Stimulated activated naive CD8-positive, alpha-beta T cell treated with anti-CD3 and anti-CD28 coated beads, Interleukin-15, Interleukin-2, amounts not matched to agents 100 ng/mL and 50 ng/mL, for 24 hours (primary cell): ENCODE results near the gene SIGLEC11.
"Not testable (repeated sequence)": the region's sequence is repeated elsewhere in the genome, so short reads cannot be mapped to it uniquely, and the experiment has no call there.

Experiments
- H3K27ac Mint-ChIP-seq: one replicate; pipeline ENCODE4 v1.8.0; 2021; ENCODE audit warnings: mild to moderate bottlenecking, mixed read lengths
- H3K27me3 Mint-ChIP-seq: one replicate; pipeline ENCODE4 v1.8.0; 2021; ENCODE audit warnings: mixed read lengths
- H3K36me3 Mint-ChIP-seq: one replicate; pipeline ENCODE4 v1.8.0; 2021; ENCODE audit warnings: low read depth, mixed read lengths
- H3K4me1 Mint-ChIP-seq: one replicate; pipeline ENCODE4 v1.8.0; 2021; ENCODE audit warnings: low read depth, mixed read lengths
- H3K4me3 Mint-ChIP-seq: one replicate; pipeline ENCODE4 v1.8.0; 2021; ENCODE audit warnings: mild to moderate bottlenecking, mixed read lengths
- H3K9me3 Mint-ChIP-seq: one replicate; pipeline ENCODE4 v1.8.0; 2021; ENCODE audit warnings: mixed read lengths

The SIGLEC11 gene

DNA sequence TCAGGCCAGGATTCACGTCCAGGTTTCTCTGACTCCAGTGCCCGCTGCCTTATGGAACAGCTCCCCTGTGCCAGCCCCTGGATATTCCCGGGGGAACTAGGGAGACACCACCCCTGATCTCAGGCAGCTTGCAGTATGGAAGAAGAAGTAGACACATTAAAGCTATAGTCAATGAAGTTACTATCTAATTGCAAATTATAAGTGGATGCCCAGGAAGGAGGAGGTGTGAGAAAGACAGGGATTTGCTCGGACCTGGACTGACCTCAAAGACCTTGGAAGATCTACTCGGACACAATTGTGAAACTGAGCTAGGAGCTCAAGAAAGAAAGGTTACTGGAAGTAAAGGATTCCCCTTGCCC lies 10.4 kb downstream of the SIGLEC11 start:
- H3K4me3 Mint-ChIP-seq = no peak overlapping the region
- peaks cover 23% of the 10 kb centered on the region for H3K27me3 Mint-ChIP-seq
- no peaks in the 10 kb centered on the region for H3K36me3 Mint-ChIP-seq
- no peak overlapping the region for H3K27ac Mint-ChIP-seq
- no peaks in the 10 kb centered on the region for H3K4me1 Mint-ChIP-seq
- H3K9me3 Mint-ChIP-seq = no peaks in the 10 kb centered on the region

GRCh38 chr19:49949742-49950589 lies 11.0 kb downstream of the SIGLEC11 start:
- Mint-ChIP-seq H3K9me3 (peaks cover 4% of the 10 kb centered on the region), H3K36me3 (no peaks in the 10 kb centered on the region), H3K4me1 (no peaks in the 10 kb centered on the region), H3K4me3 (no peak overlapping the region), H3K27me3 (peaks cover 23% of the 10 kb centered on the region), H3K27ac (no peak overlapping the region)

- no peak overlapping the region for H3K4me3 Mint-ChIP-seq
Measured at GRCh38 chr19:49946415-49946814, 14.6 kb downstream of the SIGLEC11 start.

DNA sequence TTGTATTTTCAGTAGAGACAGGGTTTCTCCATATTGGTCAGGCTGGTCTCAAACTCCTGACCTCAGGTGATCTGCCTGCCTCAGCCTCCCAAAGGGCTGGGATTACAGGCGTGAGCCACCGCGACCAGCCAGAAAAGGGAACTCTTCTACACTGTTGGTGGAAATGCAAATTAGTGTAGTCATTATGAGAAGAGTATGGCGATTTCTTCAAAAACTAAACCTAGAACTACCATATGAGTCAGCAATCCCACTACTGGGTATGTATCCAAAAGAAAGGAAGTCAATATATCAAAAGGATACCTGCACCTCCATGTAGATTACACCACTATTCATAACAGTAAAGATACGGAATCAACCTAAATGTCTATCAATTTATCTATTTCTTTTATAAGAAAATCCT lies 16.4 kb downstream of the SIGLEC11 start:
- H3K9me3 Mint-ChIP-seq, H3K4me1 Mint-ChIP-seq, H3K27ac Mint-ChIP-seq, H3K4me3 Mint-ChIP-seq, H3K36me3 Mint-ChIP-seq: not testable (repeated sequence)
- H3K27me3 Mint-ChIP-seq = peaks cover 15% of the 10 kb centered on the region

More at GRCh38 chr19:49946415-49946814, 14.6 kb downstream of the SIGLEC11 start:
- Mint-ChIP-seq H3K36me3 (no peaks in the 10 kb centered on the region), H3K27me3 (peaks cover 20% of the 10 kb centered on the region), H3K9me3 (peaks cover 4% of the 10 kb centered on the region), H3K4me1 (peaks cover 4% of the 10 kb centered on the region), H3K27ac (no peak overlapping the region)

- peaks cover 7% of the 10 kb centered on the region for H3K4me1 Mint-ChIP-seq
- no peak overlapping the region for H3K27ac Mint-ChIP-seq
- no peak overlapping the region for H3K4me3 Mint-ChIP-seq
- H3K9me3 Mint-ChIP-seq = peaks cover 3% of the 10 kb centered on the region
- no peaks in the 10 kb centered on the region for H3K36me3 Mint-ChIP-seq
- peaks cover 15% of the 10 kb centered on the region for H3K27me3 Mint-ChIP-seq
Measured at GRCh38 chr19:49940482-49940791, 20.5 kb downstream of the SIGLEC11 start.

DNA sequence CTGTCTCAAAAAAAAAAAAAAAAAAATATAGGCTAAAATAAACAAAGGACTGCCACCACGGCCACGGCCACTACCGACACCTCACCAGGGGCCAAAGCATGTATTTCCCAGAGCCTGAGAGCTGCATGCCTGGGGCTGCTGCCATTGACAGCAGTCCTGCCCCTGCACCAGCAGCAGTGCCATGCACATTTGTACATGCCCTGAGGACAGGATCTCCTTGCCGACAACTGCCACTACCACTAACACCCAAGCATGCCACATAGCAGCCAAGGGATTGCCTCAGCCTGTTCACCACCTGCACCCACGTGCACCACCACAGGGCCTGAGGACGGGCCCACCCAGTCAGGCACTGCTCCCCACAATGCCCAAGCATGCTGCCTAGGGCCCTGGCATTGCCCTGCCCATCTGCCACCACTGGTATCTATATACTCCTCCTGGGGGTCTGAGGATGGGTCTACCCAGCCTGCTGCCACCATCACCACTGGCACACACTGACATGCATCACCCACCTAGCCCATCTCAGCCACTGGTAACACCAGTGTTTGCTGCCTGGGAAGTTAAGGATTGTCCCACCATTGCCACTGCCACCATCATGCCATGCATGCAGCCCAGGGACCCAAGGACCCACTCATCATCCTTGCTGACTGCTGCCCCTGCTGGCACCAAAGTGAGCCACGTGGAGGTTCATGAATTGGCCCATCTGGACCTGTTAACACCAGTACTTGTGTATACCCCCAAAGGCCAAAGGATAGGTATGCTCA lies 21.1 kb downstream of the SIGLEC11 start:
- Mint-ChIP-seq H3K9me3 (no peaks in the 10 kb centered on the region), H3K4me3 (no peak overlapping the region), H3K36me3 (no peaks in the 10 kb centered on the region), H3K27ac (no peak overlapping the region), H3K27me3 (peaks cover 15% of the 10 kb centered on the region), H3K4me1 (peaks cover 7% of the 10 kb centered on the region)

DNA sequence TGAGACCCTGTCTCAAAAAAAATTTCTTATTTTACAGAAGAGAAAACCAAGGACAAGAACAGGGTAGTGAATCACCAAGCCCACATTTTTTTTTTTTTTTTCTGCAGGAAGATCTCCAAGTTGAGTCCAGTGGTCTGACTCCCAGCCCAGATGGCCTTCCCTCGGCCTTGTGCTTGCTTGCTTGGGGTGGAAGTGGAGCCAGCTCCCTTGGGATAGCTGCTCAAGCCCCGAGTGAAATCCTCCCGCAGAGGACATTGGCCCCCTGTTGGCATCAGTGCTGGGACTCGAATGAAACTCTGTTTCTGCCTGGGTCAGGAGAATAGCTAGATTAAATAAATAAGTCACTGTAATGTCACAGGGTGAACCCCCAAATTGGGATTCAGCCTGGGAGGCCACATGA lies 22.3 kb downstream of the SIGLEC11 start:
- no peak overlapping the region for H3K27ac Mint-ChIP-seq

DNA sequence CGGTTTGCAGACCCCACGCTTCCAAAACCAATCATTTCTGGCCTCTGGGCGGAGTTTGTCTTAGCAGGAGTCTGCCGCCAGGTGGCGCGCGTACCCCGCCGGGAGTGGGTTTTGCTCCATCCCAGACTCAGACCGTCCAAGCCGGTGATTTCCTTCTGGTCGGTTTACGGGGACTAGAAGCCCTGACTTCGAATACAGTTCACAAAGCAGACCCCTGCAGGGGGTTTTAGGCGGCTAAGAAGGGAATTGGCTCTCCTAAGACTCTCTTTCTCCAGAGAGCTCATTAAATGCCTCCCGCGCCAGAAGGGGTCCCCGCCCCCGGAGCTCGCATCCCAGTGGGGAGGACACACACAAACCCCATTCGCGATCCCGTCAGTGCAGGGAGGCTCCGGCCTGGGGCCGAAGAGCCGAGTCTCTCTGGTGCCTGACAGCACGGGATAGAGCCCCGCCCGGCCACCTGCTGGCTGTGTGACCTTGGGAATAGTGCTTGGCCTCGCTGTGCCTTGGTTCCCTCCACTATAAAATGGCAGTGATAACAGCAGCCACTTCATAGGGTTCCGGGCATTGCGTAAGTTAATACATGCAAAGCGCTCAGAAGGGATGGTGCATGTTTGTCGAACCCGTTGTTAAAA lies 23.1 kb downstream of the SIGLEC11 start:
- H3K27me3 Mint-ChIP-seq = peaks cover 5% of the 10 kb centered on the region
- H3K27ac Mint-ChIP-seq = no peak overlapping the region
- peaks cover 13% of the 10 kb centered on the region for H3K4me1 Mint-ChIP-seq
- H3K4me3 Mint-ChIP-seq = no peak overlapping the region
- no peaks in the 10 kb centered on the region for H3K9me3 Mint-ChIP-seq
- H3K36me3 Mint-ChIP-seq = peaks cover 5% of the 10 kb centered on the region

More for the DNA sequence above, 22.3 kb downstream of the SIGLEC11 start:
- H3K9me3 Mint-ChIP-seq = no peaks in the 10 kb centered on the region
- H3K27me3 Mint-ChIP-seq = peaks cover 11% of the 10 kb centered on the region
- no peak overlapping the region for H3K4me3 Mint-ChIP-seq
- H3K4me1 Mint-ChIP-seq = peaks cover 5% of the 10 kb centered on the region
- H3K36me3 Mint-ChIP-seq = no peaks in the 10 kb centered on the region

- Mint-ChIP-seq H3K27me3 (no peaks in the 10 kb centered on the region), H3K4me1 (peaks cover 24% of the 10 kb centered on the region), H3K9me3 (peaks cover 4% of the 10 kb centered on the region), H3K36me3 (peaks cover 12% of the 10 kb centered on the region), H3K4me3 (no peak overlapping the region), H3K27ac (no peak overlapping the region)
Measured at GRCh38 chr19:49936549-49936948, 24.4 kb downstream of the SIGLEC11 start.

DNA sequence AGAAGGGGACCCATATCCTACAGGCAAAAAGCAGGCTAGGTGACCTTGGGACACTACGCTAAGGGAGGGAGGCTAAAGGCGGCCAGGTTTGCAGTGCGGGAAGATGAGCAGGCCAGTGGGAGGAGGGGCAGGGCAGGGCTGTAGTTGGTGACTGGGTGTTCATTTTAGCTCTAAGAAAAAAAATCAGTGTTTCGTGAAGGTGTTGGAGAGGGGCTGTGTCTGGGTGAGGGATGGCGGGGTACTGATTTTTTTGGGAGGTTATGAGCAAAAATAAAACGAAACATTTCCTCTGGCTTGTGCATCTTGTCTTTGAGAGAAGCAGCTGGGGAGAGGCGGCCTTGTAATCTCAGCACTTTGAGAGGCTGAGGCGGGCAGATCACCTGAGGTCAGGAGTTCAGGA lies 27.3 kb downstream of the SIGLEC11 start:
- Mint-ChIP-seq H3K27me3 (no peaks in the 10 kb centered on the region), H3K4me1 (peaks cover 49% of the 10 kb centered on the region), H3K4me3 (no peak overlapping the region), H3K27ac (no peak overlapping the region), H3K9me3 (peaks cover 4% of the 10 kb centered on the region), H3K36me3 (peaks cover 33% of the 10 kb centered on the region)

- H3K27ac Mint-ChIP-seq = no peak overlapping the region
- peaks cover 56% of the 10 kb centered on the region for H3K4me1 Mint-ChIP-seq
- H3K27me3 Mint-ChIP-seq = no peaks in the 10 kb centered on the region
- H3K9me3 Mint-ChIP-seq = peaks cover 4% of the 10 kb centered on the region
- H3K4me3 Mint-ChIP-seq = peak overlapping the region; percentile 13
- H3K36me3 Mint-ChIP-seq = peaks cover 41% of the 10 kb centered on the region
Measured at GRCh38 chr19:49932731-49933131, 28.2 kb downstream of the SIGLEC11 start.

DNA sequence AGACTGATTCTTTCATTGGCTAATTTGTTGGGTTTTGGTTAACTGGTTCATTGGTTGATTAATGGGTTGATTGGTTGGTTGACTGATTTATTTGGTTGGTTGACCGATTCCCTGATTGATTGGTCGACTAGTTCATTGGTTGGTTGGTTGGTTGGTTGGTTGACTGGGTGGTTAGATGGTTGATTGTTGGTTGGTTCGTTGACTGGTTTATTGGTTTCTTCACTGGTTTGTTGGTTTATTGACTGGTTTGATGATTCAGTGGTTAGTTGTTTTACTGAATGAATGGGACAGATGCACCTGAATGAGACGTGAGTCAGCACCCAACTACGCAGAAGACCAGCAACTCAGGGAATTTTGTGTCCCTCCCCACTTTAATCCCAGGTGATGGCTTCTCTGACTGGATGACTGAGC lies 28.9 kb downstream of the SIGLEC11 start:
- Mint-ChIP-seq H3K36me3 (peaks cover 48% of the 10 kb centered on the region), H3K27ac (peak overlapping the region; percentile 33), H3K4me1 (peaks cover 59% of the 10 kb centered on the region), H3K27me3 (no peaks in the 10 kb centered on the region), H3K9me3 (peaks cover 4% of the 10 kb centered on the region), H3K4me3 (peak overlapping the region; percentile 41)

- H3K36me3 Mint-ChIP-seq = peaks cover 52% of the 10 kb centered on the region
- H3K9me3 Mint-ChIP-seq = peaks cover 4% of the 10 kb centered on the region
- H3K4me1 Mint-ChIP-seq = peaks cover 65% of the 10 kb centered on the region
- H3K4me3 Mint-ChIP-seq = peak overlapping the region; percentile 41
- H3K27me3 Mint-ChIP-seq = no peaks in the 10 kb centered on the region
- H3K27ac Mint-ChIP-seq = peak overlapping the region; percentile 33
Measured at GRCh38 chr19:49931293-49932040, 29.5 kb downstream of the SIGLEC11 start.

GRCh38 chr19:49930483-49931011 lies 30.4 kb downstream of the SIGLEC11 start:
- peak overlapping the region; percentile 98 for H3K27ac Mint-ChIP-seq
- peaks cover 72% of the 10 kb centered on the region for H3K4me1 Mint-ChIP-seq
- peak overlapping the region; percentile 98 for H3K4me3 Mint-ChIP-seq
- H3K36me3 Mint-ChIP-seq = peaks cover 56% of the 10 kb centered on the region
- no peaks in the 10 kb centered on the region for H3K27me3 Mint-ChIP-seq
- H3K9me3 Mint-ChIP-seq = peaks cover 4% of the 10 kb centered on the region
